Dendritic cell treated with granulocyte-macrophage colony-stimulating factor and Interleukin-4, amounts not matched to agents 40 ng/mL and 50 ng/mL, for 4 days (primary cell): ENCODE data around the gene ARMC9.

Experiments
- H3K27ac Mint-ChIP-seq: one replicate; pipeline ENCODE4 v1.8.0; 2022; ENCODE audit warnings: mild to moderate bottlenecking, mixed read lengths
- H3K27me3 Mint-ChIP-seq: one replicate; pipeline ENCODE4 v1.8.0; 2022; ENCODE audit warnings: mild to moderate bottlenecking, mixed read lengths
- H3K36me3 Mint-ChIP-seq: one replicate; pipeline ENCODE4 v1.8.0; 2022; ENCODE audit warnings: low read depth, mixed read lengths
- H3K4me1 Mint-ChIP-seq: one replicate; pipeline ENCODE4 v1.8.0; 2022; ENCODE audit warnings: low read depth, mixed read lengths
- H3K4me3 Mint-ChIP-seq: one replicate; pipeline ENCODE4 v1.8.0; 2022; ENCODE audit warnings: mild to moderate bottlenecking, moderate library complexity, mixed read lengths
- H3K9me3 Mint-ChIP-seq: one replicate; pipeline ENCODE4 v1.8.0; 2022; ENCODE audit warnings: mixed read lengths
- intact Hi-C: fragments of 100-400 bp; cut with micrococcal nuclease; formaldehyde crosslinking; loops from one replicate; pipeline ENCODE4 v1.15.0; 2022

The ARMC9 gene

GRCh38 chr2:231256494-231256893 lies 58.1 kb downstream of the ARMC9 start:
- H3K27ac Mint-ChIP-seq = no peak overlapping the region

GRCh38 chr2:231257763-231258162 lies 59.3 kb downstream of the ARMC9 start:
- intact Hi-C loops = no loop called here
- Mint-ChIP-seq H3K4me1 (peaks cover 22% of the 10 kb centered on the region), H3K9me3 (no peaks in the 10 kb centered on the region), H3K36me3 (no peaks in the 10 kb centered on the region), H3K4me3 (no peak overlapping the region), H3K27ac (no peak overlapping the region), H3K27me3 (no peaks in the 10 kb centered on the region)

More at GRCh38 chr2:231256494-231256893, 58.1 kb downstream of the ARMC9 start:
- H3K9me3 Mint-ChIP-seq = no peaks in the 10 kb centered on the region
- intact Hi-C loops = no loop called here
- peaks cover 19% of the 10 kb centered on the region for H3K4me1 Mint-ChIP-seq
- no peaks in the 10 kb centered on the region for H3K36me3 Mint-ChIP-seq
- H3K27me3 Mint-ChIP-seq = no peaks in the 10 kb centered on the region
- no peak overlapping the region for H3K4me3 Mint-ChIP-seq

- Mint-ChIP-seq H3K27me3 (no peaks in the 10 kb centered on the region), H3K27ac (no peak overlapping the region), H3K4me1 (peaks cover 19% of the 10 kb centered on the region), H3K9me3 (no peaks in the 10 kb centered on the region), H3K36me3 (no peaks in the 10 kb centered on the region), H3K4me3 (no peak overlapping the region)
- intact Hi-C loops = no loop called here
These were observed 60.3 kb downstream of the ARMC9 start for GRCh38 chr2:231258701-231259100.

GRCh38 chr2:231259104-231259503 lies 60.7 kb downstream of the ARMC9 start:
- Mint-ChIP-seq H3K27ac (no peak overlapping the region), H3K4me3 (no peak overlapping the region), H3K27me3 (no peaks in the 10 kb centered on the region), H3K4me1 (peaks cover 15% of the 10 kb centered on the region), H3K9me3 (no peaks in the 10 kb centered on the region), H3K36me3 (no peaks in the 10 kb centered on the region)
- intact Hi-C loops = no loop called here

GRCh38 chr2:231260442-231261208 lies 62.2 kb downstream of the ARMC9 start:
- H3K27ac Mint-ChIP-seq = no peak overlapping the region
- peaks cover 15% of the 10 kb centered on the region for H3K4me1 Mint-ChIP-seq
- H3K4me3 Mint-ChIP-seq = no peak overlapping the region
- H3K9me3 Mint-ChIP-seq = no peaks in the 10 kb centered on the region
- H3K27me3 Mint-ChIP-seq = no peaks in the 10 kb centered on the region
- intact Hi-C loops = no loop called here
- no peaks in the 10 kb centered on the region for H3K36me3 Mint-ChIP-seq

- Mint-ChIP-seq H3K9me3 (no peaks in the 10 kb centered on the region), H3K4me1 (peaks cover 25% of the 10 kb centered on the region), H3K36me3 (no peaks in the 10 kb centered on the region), H3K27me3 (no peaks in the 10 kb centered on the region), H3K4me3 (no peak overlapping the region), H3K27ac (no peak overlapping the region)
- intact Hi-C loops = no loop called here
These were observed 64.8 kb downstream of the ARMC9 start for GRCh38 chr2:231263118-231263831.

- no peaks in the 10 kb centered on the region for H3K36me3 Mint-ChIP-seq
- intact Hi-C loops = no loop called here
- H3K27me3 Mint-ChIP-seq = no peaks in the 10 kb centered on the region
- peaks cover 16% of the 10 kb centered on the region for H3K4me1 Mint-ChIP-seq
- no peak overlapping the region for H3K4me3 Mint-ChIP-seq
- H3K9me3 Mint-ChIP-seq = no peaks in the 10 kb centered on the region
- H3K27ac Mint-ChIP-seq = no peak overlapping the region
These were observed 72.0 kb downstream of the ARMC9 start for GRCh38 chr2:231270221-231271114.

- Mint-ChIP-seq H3K27ac (no peak overlapping the region), H3K9me3 (no peaks in the 10 kb centered on the region), H3K4me1 (peaks cover 6% of the 10 kb centered on the region), H3K27me3 (no peaks in the 10 kb centered on the region), H3K4me3 (no peak overlapping the region), H3K36me3 (no peaks in the 10 kb centered on the region)
- intact Hi-C loops = no loop called here
These were observed 74.6 kb downstream of the ARMC9 start for GRCh38 chr2:231272991-231273390.

- intact Hi-C loops = no loop called here
- peaks cover 18% of the 10 kb centered on the region for H3K4me1 Mint-ChIP-seq
- no peaks in the 10 kb centered on the region for H3K9me3 Mint-ChIP-seq
- H3K27ac Mint-ChIP-seq = no peak overlapping the region
- H3K27me3 Mint-ChIP-seq = peaks cover 6% of the 10 kb centered on the region
- no peaks in the 10 kb centered on the region for H3K36me3 Mint-ChIP-seq
- H3K4me3 Mint-ChIP-seq = no peak overlapping the region
These were observed 78.6 kb downstream of the ARMC9 start for GRCh38 chr2:231276987-231277386.

- H3K4me3 Mint-ChIP-seq = no peak overlapping the region
- H3K27ac Mint-ChIP-seq = no peak overlapping the region
- H3K4me1 Mint-ChIP-seq = peaks cover 18% of the 10 kb centered on the region
- H3K36me3 Mint-ChIP-seq = no peaks in the 10 kb centered on the region
- H3K27me3 Mint-ChIP-seq = peaks cover 7% of the 10 kb centered on the region
- intact Hi-C loops = no loop called here
- H3K9me3 Mint-ChIP-seq = no peaks in the 10 kb centered on the region
These were observed 79.5 kb downstream of the ARMC9 start for GRCh38 chr2:231277962-231278361.

- Mint-ChIP-seq H3K4me1 (peaks cover 18% of the 10 kb centered on the region), H3K27ac (no peak overlapping the region), H3K9me3 (no peaks in the 10 kb centered on the region), H3K4me3 (no peak overlapping the region), H3K27me3 (peaks cover 7% of the 10 kb centered on the region), H3K36me3 (no peaks in the 10 kb centered on the region)
- intact Hi-C loops = no loop called here
These were observed 80.4 kb downstream of the ARMC9 start for GRCh38 chr2:231278868-231279267.

GRCh38 chr2:231280846-231281245 lies 82.4 kb downstream of the ARMC9 start:
- intact Hi-C loops = no loop called here
- peak overlapping the region; percentile 51 for H3K27ac Mint-ChIP-seq
- H3K4me3 Mint-ChIP-seq = peak overlapping the region; percentile 35
- H3K27me3 Mint-ChIP-seq = peaks cover 7% of the 10 kb centered on the region
- H3K36me3 Mint-ChIP-seq = no peaks in the 10 kb centered on the region
- no peaks in the 10 kb centered on the region for H3K9me3 Mint-ChIP-seq
- peaks cover 13% of the 10 kb centered on the region for H3K4me1 Mint-ChIP-seq

- Mint-ChIP-seq H3K27ac (no peak overlapping the region), H3K4me1 (peaks cover 13% of the 10 kb centered on the region), H3K9me3 (no peaks in the 10 kb centered on the region), H3K36me3 (no peaks in the 10 kb centered on the region), H3K4me3 (no peak overlapping the region), H3K27me3 (peaks cover 7% of the 10 kb centered on the region)
- intact Hi-C loops = no loop called here
These were observed 85.9 kb downstream of the ARMC9 start for GRCh38 chr2:231284296-231284695.

GRCh38 chr2:231286964-231287363 lies 88.5 kb downstream of the ARMC9 start:
- H3K27ac Mint-ChIP-seq = no peak overlapping the region
- intact Hi-C loops = no loop called here
- H3K4me3 Mint-ChIP-seq = no peak overlapping the region
- peaks cover 11% of the 10 kb centered on the region for H3K4me1 Mint-ChIP-seq
- H3K9me3 Mint-ChIP-seq = no peaks in the 10 kb centered on the region
- H3K27me3 Mint-ChIP-seq = peaks cover 1% of the 10 kb centered on the region
- no peaks in the 10 kb centered on the region for H3K36me3 Mint-ChIP-seq
